HG03520 (cell line): ENCODE measurements around the gene SLC38A2.
A peak's percentile ranks its signal among the peaks of the same experiment; 100 is the strongest.

Source experiments
- ATAC-seq: cut with Tn5 transposase; IDR thresholded peaks from one replicate; pipeline ENCODE4 v1.9.1; 2021; ENCODE audit warnings: mild to moderate bottlenecking, moderate library complexity; ENCODE audit not compliant: unreplicated experiment

SLC38A2 gene

DNA sequence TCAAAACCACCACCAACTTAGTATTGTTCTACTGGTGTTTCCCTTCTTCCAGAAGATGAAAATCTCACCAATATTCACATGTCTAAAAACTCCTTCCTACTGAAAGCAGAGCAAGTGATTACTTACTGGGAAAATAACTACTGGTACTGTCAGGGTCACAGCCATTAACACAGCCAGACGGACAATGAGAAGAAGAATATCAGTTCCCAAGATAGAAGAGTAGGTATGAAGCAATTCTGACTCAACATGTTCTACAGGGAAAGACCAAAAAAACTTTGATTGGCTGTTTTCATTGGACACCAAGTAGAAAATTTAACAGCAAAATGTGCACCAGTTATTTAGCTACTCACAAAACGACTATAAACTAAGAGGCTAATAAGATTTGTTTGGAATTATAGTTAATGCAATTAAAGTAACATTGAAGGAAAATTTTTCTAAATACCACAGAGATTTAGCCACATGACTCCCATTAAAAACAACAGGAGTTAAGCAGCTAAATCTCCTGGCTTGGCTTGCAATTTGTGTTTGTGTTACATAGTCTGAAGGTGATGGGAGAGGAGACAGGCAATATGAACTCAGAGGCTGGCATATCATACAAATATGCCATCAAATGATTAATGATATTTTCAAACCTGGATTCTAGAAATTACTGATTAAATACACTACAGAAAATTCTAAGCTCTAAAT, 9.5 kb downstream of the SLC38A2 start:
- ATAC-seq: no peak

DNA sequence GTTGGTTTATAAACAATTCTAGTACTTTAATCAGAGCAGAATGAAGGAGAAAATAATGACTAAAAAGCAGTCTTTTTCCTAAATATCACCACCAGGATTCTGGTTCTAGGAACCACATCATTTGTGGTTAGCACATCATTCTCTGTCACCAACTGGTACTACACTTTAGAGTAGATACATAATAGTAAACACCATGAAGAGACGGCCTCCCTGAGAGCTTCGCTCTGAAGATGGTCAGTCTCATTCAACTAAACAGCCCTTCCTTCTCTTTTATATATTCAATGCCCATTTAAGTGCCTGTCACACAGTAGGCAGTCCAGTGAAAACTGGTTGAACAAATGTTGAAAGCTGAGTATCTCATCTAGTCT, 10.9 kb downstream of the SLC38A2 start:
- no peak for ATAC-seq

DNA sequence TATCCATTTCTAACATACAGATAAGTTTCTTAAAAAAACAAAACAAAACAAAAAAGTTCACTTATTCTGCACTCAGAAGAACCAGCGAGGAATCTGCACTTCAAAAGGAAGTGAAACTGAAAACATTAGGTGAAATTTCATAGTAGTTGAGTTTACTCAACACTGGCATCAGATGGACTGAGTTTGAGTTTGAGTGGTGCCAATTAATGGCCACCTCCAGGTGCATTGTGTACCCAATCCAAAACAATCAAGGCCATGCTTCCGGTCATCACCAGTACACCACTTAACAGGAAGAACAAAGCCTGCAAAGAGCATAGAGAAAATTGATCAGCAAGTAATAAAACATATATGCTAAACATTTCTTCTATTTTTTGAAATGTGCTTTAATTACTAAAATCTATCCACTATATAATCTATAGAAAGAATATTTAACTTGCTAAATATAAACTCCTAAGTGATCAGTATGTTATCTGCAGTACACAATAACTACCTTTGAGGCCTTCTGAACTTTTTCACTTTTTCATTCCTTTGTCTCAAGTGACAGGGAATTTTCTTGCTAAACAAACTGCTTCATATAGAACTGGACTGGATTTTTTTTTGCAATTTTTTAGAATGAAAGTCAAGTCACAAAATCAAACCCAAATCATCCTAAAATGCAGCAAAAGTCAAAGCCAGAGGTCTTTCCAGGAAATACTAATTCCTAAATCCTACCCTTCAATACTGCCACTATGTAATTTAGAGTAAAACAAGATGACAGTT, 11.5 kb downstream of the SLC38A2 start:
- peak; percentile 56 for ATAC-seq

DNA sequence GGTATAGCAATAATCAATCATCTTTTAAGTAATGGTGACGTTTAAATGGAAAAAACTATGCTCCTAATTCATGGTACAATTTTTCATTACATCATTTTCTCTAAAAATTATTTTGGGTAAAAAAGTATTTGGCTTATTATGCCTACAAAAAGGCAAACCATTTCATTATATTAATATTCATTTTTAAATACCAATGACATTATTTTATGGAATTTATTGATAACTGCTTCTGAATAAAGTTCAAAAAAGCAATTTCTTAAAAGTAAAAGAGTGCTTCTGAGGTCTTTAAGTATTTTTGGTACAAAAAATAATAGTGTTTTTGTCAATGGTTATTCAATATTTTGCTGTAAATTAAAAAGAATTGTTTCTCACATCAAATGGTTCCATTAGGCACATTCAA, 12.2 kb downstream of the SLC38A2 start:
- ATAC-seq: no peak

DNA sequence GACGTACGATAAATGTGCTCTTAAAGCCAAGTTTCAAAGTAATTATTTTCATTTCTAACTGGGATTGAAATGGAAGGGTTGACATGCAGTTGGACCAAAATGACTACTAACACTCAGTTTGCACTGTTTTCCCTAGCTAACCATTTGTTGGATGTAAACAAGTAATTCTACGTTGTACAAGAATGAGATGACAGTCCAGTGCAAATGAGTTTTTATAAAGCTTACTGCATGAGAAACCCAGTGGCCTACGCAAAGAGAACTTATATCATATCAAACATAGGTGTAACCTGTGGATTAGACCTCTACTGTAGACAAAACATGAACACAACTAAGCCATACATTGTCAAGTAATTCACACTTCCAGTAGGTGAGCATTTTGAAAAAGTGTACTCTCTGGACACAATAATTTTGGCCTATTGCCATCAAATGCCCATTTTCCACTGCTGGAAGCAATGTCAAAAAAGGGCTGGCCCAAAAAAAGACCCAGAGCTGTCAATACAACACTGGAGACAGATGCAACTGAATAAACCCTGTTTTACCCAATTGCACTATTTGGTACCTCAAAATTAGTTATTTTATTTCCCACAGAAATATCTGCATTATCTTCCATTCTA, 12.8 kb downstream of the SLC38A2 start:
- ATAC-seq: no peak

DNA sequence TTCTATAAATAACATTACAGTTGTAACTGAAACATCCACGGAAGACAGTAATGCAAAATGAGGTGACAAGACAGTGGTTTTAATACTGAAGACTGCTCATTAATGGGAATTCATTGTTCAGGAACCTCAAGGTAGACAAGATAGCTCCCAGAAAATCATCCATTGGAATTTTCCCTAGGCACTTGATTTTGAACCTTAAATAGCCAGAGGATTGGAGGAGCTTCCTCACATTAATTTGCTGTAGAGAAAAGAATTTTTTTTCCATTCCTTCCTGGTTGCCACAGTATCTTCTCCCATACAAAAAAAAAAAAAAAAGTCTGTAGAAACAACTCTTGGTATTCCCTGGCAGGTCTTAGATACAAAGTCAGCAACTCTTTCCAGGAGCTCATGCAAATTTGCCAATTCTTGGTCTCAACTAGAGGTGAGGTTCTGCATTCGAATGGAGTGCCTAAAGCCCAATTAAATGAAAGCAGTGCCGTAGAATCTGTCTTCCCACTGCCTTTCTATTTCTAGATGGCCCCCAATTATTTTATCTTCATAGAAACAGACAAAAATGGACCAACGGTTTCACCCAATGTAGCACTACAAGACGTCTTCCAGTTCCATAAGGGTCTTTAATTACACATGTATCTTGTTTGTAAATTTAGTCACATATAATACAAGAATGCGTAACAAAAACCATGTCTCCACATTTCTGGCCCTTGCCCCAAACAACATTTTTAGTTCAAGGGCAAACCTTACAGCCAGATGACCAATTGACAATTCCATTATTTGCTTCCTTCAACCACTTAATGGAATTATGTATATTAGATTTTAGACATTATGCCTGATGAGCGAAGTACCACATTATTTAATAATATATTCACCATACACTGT, 13.5 kb downstream of the SLC38A2 start:
- ATAC-seq: no peak

DNA sequence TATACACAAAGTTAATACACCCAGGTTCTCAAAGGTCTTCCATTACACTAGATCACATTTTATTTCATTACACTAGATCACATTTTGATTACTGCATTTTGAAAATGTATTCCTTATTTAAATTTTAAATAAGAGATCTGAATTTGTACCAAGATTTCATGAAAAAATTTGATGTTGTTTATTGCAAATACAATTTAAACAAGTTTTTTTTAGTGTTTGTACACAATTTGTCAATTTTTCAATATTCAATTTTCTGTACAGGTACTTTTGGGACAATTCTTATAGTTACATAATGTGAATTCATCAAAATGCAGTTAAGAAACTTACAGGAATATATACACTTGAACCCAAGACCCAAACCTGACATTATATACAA, 14.3 kb downstream of the SLC38A2 start:
- ATAC-seq: no peak

DNA sequence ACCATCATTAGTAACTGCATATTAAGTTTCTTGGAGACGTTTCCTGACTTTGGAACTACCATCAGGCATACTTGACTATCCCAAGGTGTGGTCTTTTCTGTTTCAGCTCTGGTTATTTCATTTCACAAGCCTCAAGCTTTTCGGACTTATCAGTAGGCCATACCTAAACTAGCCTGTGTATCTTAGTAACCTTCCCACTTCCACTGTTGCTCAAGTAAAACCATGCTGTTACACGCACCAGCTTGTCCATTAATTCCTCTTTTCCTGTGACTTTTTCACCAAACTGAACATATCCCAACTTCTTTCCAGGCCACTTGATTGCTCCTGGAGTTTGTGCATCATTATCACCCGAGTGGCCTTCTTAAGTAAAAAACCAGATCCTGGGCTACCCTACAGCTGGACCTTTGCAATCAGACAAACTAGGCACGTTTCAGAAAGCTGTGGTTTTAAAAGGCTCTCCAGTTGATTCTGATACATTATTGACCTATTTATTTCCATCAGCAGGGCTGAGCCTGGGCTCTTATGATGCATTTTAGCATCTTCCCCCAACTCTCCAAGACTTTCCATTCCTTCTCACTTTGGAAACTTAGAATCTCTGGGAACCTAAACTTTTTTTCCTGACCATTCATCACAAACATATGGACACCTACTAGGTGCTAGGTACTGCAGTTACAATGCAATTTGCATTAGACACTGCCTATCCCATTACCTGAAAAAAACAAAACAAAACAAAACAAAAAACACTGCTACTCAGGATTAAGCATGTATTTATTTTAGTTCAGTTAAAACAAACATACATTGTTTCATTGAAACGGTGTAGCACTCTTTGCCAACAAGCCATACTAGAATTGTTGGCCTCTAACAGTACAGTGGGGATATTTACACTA, 14.9 kb downstream of the SLC38A2 start:
- no peak for ATAC-seq

DNA sequence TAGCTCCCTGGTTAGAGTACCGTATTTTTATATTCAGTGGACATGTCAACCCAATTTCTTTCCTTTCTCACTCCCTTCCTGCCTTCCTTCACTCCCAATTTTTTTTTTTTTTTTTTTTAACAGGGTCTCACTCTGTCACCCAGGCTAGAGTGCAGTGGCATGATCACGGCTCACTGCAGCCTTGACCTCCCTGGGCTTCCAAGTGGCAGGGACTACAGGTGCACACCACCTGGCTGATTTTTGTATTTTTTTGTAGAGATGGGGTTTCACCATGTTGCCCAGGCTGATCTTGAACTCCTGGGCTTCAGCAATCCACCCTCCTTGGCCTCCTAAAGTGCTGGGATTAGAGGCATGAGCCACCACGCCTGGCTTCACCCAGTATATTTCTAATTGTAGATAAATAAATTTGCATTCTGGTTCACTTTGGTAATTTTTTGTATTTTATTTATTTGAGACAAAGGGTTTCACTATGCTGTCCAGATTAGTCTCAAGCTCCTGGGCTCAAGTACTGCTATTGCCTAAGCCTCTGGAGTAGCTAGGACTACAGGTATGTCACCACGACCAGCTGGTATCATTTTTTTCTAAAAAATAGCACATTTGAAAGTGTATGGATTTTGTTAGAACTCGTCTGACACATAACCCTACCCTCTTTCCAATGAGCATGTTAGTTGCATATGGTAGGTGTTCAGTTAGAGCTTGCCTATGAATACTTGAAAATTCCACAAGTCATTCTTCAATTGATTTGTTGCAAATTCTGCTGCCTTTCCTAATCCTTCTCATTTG, 15.7 kb downstream of the SLC38A2 start:
- ATAC-seq: no peak

DNA sequence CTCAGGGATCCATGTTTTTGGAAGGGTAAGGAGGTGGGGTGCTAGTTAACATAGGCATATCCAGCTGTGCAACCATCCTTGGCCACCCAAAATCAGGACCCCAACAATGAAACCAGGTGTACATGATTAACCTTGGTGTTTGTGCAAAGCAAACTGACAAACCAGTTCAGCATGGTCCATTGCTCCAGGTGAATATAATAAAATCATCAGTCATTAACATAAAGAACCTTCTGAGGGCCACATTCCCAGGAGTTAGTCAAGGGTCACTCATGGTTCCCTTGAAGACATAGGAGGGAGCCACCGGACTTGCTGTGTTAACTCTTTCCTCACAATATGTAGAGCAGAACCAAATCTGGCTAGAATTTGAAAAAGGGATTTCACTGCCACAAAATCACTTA, 17.8 kb downstream of the SLC38A2 start:
- no peak for ATAC-seq

DNA sequence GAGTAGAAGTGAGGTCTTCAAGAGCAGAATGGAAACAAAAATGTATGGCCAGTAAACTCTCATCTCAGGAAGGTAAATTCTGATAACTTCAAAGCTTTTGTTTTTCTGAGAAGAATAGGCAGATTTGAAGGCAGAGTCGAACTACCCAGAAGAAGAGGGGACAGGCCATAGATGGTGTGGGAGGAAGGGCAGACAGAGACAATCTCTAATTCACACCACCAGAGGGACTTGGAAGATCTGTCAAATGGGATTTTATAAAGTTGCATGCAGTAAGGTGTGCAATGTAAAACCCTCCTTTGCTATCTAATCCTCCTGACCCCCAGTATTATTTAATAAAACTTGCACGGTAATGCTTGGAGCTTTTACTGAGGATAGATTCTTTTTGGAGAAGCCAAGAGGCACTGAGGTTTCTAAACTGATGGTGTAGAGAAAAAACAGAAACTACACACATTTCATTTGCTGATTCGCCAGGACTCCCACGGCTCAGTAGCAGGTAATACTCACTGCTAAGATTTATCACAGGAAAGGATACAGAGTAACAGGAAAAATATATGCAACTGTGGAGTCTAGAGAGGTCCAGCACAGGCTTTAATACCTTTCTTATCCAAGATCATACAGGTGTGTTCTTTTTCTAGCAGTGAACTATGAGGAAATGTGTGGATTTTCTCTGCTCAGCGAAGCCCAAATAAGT, 18.3 kb downstream of the SLC38A2 start:
- no peak for ATAC-seq

DNA sequence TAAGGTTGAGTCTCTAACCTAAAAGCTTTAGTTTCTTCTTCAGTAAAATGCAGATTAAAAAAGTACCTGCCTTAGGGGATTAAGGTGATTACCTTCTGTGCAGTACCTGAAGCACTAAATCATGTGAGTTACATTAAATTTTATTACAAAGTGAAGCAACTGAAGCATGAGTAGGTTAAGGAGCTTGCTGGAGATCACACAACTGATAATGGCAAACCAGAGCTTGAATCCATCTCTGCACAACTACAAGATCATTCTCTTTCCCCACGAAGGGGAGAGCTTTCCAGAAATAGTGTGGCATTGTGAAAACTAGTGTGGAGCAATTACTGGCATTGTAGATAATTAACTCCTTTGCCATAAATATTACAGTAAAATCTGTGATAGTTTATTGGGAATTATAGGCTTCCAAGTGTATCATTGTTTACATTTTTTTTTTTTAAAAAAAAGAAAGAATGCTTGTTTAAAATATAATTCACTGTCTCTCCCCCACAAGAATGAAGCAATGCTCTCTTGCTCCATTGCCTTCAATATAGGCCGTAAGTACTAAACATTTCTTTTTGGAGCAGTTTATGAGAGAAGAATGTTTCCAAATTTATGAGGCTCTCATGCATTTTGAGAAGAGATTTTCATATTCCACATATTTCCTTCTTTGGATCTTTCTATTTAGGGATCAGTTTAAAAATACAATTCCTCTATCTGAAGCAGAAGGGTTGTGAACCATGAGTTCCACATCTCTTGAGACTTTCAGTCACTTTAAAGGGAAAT, 20.5 kb downstream of the SLC38A2 start:
- ATAC-seq: no peak

DNA sequence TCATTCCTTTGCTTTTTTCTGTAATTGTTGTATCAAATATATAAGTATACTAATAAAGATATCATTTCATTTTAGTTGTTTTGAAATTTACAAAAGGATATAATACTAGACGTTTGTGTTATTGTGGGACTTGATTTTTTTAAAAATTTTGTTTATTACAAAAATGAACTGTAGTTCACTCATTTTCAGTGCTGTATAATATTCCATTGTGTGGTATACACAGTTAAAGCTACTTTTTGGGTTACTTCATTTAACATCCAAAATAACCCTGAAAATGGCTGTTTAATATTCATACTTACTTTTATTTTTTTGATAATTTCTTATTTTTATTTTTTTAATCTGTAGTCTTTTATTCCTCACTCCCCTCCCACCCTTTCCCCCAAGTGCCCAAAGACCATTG, 21.4 kb downstream of the SLC38A2 start:
- ATAC-seq: no peak

DNA sequence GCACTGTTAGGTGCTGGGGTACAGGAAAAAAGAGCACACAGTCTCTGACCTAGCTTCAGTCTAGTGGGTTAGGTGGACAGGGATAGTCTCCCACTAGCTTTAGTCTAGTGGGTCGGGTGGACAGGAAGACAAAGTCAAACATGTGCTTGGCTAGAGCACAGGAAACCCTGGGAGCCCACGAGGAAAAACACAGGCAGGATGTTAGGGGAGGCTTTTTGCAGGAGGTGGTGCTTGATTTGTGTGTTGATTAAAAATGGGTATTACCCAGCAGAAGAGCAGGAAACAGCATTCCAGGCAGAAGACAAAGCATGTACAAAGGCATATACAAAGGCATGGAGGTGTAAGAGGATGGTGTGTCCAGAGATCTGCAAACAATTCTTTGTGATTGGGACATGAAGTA, 23.3 kb downstream of the SLC38A2 start:
- no peak for ATAC-seq

DNA sequence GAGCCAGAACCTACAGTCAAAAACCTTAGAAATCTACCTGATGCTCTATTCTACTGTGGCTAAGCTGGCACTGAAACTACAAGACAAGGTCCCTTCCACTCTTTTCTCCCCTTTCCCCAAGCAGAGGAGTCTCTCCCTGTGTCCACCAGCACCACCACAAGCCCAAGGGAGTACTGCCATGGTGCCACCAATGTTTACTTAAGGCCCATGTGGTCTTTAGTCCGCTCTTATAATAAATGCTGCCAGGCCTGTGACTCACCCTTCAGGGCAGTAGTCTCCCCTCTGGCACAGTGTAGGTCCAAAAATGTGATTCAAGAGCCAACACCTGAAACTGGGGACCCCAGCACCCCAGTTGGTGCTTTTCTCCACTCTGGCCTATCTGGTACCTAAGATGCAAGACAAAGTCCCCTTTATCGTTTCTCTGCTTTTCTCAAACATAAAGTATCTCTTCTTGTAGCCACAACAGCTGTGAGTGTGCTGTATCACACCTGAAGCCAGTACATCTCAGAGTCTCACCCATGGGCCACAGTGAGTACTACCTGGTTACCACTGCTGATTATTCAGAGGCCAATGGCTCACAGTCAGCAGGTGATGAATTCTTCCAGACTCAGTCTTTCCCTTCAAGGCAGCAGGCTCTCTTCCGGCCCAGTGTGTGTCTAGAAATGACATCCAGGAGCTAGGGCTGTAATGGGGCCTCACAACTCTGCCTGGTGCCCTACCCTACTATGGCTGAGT, 29.3 kb downstream of the SLC38A2 start:
- ATAC-seq: no peak

DNA sequence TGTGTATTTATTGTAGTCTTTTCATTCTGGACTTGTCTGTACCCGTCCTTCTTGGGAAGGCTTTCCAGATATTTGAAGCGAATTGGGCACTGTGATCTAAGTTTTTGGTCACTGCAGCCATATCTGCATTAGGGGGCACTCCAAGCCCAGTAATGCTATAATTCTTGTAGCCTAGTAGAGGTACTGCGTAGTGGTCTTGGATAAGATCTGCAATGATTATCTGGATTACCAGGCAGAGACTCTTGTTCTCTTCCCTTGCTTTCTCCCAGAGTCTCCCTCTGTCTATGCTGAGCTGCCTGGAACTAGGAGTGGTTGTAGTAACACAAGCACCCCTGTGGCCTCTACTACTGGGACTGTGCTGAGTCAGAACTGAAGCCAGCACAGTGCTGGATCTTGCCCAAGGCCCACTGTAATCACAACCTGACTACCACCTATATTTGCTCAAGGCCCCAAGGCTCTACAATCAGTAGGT, 30.0 kb downstream of the SLC38A2 start:
- ATAC-seq: peak; percentile 51

DNA sequence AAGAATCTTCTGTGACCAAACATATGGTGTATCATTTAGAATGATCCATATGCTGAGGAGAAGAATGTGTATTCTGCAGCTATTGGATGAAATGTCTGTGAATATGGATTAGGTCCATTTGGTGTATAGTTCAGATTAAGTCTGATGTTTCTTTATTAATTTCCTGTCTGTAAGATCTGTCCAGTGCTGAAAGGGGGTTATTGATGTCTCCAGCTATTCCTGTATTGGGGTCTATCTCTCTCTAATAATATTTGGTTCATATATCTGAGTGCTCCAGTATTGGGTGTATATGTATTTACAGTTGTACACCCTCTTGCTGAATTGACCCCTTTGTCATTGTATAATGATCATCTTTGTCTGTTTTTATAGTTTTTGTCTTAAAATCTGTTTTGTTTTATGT, 33.5 kb downstream of the SLC38A2 start:
- no peak for ATAC-seq
